GM19043 (cell line): ENCODE results near the gene TSEN15.
A peak's percentile ranks its signal among the peaks of the same experiment; 100 is the strongest.

Experiments
- ATAC-seq: cut with Tn5 transposase; IDR thresholded peaks from one replicate; pipeline ENCODE4 v1.9.1; 2021; ENCODE audit warnings: low read depth; ENCODE audit not compliant: unreplicated experiment

TSEN15 gene

GRCh38 chr1:184051485-184052193 lies at the start of gene TSEN15:
TSEN15 (plus strand) TSS chr1:184051730; CDS start chr1:184051756, 26 bp downstream.
- ATAC-seq: peak; percentile 96

DNA sequence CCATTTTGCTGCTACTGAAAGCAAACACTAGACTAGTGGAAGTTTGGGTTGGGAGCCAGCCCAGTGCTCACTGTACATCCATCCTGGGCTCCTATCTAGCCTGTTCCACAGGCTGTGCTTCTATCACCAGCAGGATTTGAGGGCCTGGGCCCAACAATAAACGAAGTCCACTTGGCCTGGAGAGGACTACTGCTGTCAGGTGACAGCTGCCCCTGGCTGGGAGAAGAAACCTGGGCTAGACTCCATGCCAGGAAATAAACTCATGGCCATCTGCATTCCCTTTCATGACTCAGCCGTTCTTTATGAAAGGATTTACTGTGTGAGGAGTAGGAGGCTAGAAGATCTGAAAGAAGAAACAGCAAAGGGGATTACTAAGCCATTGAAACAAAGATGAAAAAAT lies 49.5 kb upstream of the TSEN15 start:
- ATAC-seq: no peak

DNA sequence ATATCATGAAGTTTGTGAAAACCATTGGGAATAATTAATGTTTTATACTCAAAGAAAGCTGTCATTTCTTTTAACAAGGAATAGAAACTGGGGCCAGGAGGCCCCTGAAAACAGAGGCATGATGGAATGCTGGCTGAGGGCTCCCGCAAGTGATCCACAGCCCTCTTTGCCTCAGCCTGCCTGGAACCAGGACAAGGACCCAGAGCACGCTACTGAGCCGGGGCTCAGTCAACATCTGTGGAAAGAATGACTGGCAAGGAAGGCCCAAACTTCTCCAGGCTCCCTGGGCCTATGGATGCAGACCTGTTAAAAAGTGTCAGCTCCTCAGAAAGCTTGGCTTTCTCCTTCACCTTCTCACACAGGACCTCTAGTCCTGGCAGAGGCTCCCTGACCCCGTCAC lies 46.6 kb upstream of the TSEN15 start:
- no peak for ATAC-seq

- ATAC-seq: no peak
Measured at GRCh38 chr1:184005506-184005905, 46.0 kb upstream of the TSEN15 start.

DNA sequence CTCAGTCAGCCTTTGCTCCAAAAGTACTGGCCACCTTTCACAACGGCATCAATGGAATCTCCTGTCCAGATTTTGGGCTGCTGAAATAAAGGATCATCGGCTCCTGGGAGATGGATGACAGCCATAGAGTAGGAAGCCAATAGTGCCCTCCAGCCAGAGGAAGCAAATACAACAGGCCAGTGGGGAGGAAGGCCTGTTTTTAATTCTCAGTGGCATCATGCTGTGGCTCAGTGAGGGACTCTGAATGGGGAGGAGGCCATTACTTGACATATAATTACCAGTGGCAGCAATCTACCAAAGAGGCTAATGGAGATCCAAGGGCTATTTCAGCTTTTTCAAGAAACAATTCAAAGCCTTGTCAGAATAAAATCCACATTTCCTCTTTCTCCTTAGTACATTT lies 40.7 kb upstream of the TSEN15 start:
- ATAC-seq: no peak

DNA sequence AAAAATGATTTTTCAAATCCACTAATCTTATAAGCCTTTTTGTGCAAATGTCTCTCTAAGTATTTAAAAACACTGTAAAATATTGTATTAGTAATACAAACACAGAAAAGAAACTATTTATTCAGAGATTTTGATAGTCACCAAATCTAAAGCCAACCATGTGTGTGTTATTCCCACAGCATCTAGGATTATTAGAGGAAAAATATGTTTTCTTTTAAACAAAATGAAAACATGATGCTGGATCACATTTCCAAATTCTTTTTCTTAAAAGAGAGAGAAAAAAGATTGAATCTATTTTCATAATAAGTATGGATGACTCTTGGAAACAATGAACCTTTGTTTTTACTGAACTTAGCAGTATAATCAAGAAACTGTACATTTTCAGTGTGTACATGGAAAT lies 39.3 kb upstream of the TSEN15 start:
- no peak for ATAC-seq

DNA sequence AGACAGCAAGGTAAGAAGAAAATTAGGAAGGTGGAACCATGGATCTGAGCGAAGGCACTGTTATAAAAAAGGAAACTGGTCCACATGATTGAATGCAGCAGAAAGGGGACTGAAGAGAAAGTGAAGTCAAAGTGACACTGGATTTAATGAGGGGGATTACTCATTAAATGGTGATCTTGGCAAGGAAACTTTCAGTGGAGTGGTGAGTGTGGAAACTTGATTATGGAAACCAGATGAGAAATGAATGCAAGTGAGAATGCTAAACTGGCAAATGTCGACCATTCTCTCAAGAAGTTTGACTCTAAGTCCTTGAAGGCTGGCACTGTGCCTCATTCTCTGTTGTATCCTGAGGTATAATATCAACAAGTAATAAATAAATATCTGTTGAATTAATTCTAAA lies 37.3 kb upstream of the TSEN15 start:
- ATAC-seq: no peak

DNA sequence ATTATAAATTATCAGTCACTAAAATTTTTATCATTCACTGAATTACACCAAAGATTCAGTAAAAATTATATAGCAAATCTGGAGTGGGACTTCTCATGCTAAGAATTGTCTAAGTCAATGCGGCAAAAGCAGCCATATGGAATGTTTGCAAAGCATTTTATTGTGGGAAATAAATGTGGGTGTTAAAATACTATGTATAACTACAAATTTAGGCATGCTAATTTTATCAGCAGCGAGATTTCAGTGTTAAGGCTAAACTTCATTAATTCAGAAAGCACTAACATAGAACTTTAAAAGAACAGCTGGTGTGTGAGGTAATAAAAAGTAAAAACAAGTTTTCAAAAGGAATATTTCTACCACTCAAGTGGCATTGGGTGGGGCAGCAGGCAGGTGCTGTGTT lies 35.4 kb upstream of the TSEN15 start:
- ATAC-seq: no peak

DNA sequence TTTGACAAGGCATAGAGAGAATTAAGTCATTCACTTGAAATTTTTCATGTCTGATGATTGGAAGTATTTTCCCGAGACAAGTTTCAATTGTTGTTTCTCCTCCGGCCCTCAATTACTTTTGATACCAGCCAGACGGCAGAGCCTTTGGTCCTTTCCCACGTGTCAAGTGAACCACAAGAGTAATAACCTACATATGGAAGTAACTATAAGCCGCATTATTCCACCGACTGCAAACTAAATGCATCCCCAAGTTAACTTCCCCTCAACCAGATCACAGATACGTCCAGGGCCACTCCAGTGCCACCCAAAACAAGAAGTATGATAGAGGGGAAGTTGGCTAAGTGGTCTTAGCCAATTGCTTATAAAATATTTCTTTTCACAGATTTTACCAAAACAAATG lies 34.2 kb upstream of the TSEN15 start:
- no peak for ATAC-seq

- no peak for ATAC-seq
Measured at GRCh38 chr1:184018622-184019021, 32.9 kb upstream of the TSEN15 start.

DNA sequence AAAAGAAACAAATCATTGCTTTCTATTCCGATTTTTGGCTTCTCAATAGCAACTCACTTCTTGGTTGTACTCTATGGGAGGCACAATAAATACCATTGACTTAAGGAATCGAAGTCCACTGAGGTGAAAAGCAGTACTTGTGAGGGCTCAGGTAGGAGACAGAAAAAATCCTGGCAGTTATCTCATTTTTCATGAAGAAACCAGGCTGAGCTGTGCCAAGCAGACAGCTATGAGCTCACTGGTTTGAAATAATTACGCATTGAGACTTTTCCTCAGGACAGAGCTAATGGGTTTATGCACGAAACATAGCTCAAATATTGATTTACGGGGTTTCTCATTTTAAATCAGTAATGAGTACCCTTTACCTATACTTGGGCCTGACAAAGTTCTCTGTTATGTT lies 32.5 kb upstream of the TSEN15 start:
- ATAC-seq: no peak

DNA sequence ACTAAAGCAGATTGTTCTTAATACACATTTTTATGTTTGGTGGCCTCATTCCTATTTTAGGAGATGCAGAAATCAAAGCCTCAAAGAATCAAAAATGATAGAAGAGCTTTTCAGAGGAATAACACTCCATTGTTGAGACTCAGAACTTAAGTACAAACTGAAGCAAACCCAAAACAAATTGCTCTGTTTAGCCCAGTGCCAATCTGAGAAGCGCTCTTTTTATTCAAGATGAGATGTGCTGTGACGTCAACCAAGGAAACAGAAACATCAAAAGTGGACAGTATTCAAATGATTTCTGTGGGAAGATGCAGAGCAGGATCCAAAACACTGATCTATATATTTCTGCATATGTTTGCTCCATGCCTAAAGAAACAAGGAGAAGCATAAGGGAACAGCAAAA lies 32.0 kb upstream of the TSEN15 start:
- no peak for ATAC-seq

GRCh38 chr1:184020328-184020727 lies 31.2 kb upstream of the TSEN15 start:
- no peak for ATAC-seq

GRCh38 chr1:184020855-184021254 lies 30.7 kb upstream of the TSEN15 start:
- no peak for ATAC-seq

GRCh38 chr1:184021728-184022127 lies 29.8 kb upstream of the TSEN15 start:
- no peak for ATAC-seq

- no peak for ATAC-seq
Measured at GRCh38 chr1:184022668-184023067, 28.9 kb upstream of the TSEN15 start.

GRCh38 chr1:184023171-184023570 lies 28.4 kb upstream of the TSEN15 start:
- ATAC-seq: no peak

DNA sequence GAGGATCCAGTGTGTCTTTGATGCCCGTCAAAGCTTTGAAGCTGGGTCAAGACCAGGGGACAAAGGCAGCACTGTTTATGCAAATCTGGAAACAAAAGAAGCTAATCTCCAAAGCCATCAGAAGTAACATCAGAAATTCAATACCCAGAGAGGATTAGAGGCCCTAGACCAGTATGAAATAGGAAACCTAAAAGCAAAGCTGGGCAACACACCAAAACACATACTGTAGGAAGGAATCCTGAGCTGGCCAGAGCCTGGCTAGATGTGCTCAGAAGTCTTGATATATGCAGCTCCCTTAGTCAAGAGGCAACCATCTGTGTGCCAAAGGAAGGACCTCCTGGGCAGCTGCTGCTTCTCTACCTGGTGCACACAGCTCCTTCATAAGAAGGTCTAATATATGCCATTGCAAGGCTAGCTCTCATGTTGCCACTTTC lies 26.3 kb upstream of the TSEN15 start:
- no peak for ATAC-seq

GRCh38 chr1:184027826-184028695 lies 23.5 kb upstream of the TSEN15 start:
- no peak for ATAC-seq

- ATAC-seq: no peak
Measured at GRCh38 chr1:184028854-184029623, 22.5 kb upstream of the TSEN15 start.

GRCh38 chr1:184030433-184031091 lies 21.0 kb upstream of the TSEN15 start:
- no peak for ATAC-seq
